ENCODE data around the gene BLCAP.
A peak's percentile ranks its signal among the peaks of the same experiment; 100 is the strongest.

The BLCAP gene

GRCh38 chr20:37529968-37530600, 2.4 kb upstream of the BLCAP start:
- DNase-seq (ENCODE audit: low read depth in 2 of 2) = no peak

DNA sequence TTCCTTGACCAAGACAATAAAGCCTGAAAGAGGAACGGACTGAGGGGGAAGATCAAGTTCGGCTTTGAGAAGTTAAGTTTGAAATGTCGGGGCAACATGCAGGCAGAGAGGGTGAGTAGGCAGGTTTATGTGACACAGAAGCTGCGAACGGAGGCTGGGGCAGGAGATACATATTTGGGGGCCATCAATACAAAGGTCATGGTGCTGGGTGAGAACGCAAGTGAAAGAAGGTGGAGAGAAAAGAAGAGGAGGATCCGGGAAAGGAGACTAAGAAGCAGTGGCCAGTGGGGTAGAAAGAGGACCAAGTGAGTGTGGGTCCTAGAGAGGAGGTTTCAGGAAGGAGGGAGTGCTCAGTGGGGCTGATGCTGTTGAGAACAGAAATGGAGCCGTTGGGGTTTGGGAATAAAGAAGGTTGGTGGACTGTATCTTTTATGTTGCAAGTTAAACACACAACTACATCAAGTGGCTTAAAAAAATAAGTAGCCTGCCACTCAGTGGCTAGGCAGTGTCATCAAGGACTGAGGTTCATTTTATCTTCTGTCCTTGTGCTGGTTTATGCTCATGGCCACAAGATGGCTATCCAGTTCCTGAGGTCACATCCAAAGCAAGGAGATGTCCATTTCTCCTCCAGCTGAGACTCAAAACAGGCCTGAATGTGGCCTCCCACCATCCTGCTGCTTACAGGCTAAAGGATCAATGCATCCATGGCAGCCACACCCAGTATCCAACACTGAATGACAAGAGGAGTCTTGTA, 1.7 kb upstream of the BLCAP start:
- no peak for DNase-seq (ENCODE audit: low read depth in 2 of 2)

DNA sequence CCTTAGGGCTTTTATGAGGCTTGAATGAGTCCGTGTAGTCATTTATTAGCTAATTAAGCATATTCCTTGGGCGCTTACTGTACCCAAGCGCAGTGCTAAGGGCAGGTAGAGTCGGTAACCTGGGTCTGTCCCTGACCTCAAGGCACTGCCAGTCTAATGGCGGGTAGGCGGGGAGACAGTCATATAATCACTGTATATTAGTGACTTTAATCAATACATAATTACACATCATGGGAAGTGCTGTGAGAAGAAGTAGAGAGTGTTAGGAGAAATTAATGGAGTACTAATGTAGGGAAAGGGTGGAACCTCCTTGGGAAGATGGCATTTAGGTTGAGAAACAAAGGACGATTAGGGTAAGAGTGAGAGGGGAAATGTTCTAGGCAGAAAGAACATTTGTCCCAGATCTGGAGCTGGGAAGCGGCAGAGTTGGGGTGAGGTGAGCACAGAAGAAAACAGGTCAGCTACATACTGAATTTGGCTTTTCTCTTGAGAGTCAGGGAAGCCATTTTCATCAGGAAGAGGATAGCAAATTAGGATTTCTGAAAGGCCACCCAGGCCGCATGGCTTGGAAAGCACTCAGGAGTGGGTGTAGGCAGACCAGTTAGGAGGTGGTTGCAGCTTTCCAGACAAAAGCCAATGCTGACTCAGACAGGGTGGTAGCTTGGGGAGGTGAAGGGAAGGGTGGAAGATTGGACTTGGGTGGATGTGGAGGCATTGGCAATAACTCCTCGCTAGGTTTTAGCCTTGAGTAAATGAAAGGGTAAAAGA, 954 bp upstream of the BLCAP start:
- DNase-seq (ENCODE audit: low read depth in 2 of 2) = no peak

DNA sequence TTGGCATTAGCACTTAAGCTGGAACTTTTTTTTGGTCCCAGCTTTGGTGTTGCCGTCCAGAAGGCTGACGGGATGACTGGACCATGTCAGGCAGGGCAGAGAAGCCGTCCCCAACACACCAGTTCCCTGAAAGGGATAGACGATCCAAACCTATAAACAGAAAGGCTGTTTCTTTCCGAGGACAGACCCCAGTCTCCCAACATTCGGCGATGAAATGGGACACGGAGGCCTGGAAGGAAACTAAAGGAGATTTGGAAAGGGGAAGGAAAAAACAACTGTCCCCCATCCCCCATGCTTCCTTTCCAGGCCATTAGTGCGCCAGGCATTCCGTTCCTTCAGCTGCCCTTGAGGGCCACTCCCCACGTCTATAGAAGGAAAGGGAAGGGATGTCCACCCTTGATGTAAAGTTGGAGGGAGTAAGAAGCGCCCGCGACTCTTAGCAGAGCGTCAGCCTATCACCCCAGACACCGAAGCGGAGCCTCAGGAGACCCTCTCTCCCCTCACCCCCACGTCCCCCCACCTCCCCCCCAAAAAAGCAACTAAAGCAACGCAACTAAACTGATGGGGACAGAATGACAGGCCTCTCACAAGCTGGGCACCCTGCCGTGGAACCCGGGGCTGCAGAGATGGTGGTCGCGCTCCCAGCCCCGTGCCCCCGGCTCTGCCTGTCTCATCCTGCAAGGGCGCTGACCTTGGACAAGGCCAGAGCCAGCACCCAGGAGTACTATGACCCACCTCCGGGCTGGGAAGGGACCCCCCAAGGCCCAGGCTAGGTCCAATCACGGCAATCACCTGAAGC, 638 bp downstream of the BLCAP start:
- no peak for DNase-seq (ENCODE audit: low read depth in 2 of 2)

DNA sequence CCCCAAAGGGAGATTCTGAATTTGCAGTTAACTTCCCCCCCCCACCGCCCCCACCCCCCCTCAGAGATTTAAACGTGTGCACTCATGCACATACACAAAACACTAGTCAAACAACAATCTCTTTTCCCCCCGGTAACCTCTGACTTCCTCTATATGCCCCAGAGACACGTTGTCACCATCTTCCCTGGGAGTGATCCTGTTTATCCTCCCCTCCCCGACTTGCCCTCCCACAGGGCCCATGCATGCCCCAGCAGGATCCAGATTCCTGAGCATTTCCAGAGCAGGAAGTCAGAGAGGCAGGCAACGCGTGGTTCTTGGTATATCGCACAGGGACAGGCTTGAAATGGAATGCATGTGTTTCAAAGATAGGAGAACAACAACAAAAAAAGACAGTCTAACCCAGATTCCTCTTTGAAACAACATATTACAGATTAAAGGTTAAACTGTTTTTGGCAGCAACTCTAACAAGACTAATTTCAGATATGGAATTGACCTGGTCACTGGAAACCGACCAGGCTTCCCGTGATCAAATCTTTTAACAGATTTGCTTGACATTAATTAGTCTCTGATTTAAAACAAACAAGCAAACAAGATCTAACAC, 1.3 kb downstream of the BLCAP start:
- DNase-seq (ENCODE audit: low read depth in 2 of 2) = no peak

DNA sequence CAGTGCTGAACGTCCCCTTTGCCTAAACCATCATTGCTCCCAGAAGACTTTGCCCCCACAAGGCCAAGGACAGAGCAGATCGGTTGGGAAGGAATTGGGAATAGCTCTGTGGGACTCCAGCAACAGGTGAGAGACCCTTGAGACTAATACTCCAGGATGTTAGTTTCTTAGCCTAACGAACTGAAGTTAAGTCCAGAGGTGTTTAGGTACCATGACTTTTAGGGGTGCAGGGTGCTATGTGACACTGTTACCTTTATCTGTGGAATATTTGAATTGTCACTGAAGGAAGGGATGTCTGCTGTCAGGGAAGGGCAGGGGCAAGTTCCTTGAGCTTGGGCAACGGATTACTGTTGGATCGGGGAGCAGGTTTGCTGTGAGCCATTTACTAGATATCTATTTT, 1.9 kb downstream of the BLCAP start:
- no peak for DNase-seq (ENCODE audit: low read depth in 2 of 2)

- peak in 1 of 2 donors; percentile 14 for DNase-seq (ENCODE audit: low read depth in 2 of 2)
Measured at GRCh38 chr20:37524859-37525708, 2.6 kb downstream of the BLCAP start.

DNA sequence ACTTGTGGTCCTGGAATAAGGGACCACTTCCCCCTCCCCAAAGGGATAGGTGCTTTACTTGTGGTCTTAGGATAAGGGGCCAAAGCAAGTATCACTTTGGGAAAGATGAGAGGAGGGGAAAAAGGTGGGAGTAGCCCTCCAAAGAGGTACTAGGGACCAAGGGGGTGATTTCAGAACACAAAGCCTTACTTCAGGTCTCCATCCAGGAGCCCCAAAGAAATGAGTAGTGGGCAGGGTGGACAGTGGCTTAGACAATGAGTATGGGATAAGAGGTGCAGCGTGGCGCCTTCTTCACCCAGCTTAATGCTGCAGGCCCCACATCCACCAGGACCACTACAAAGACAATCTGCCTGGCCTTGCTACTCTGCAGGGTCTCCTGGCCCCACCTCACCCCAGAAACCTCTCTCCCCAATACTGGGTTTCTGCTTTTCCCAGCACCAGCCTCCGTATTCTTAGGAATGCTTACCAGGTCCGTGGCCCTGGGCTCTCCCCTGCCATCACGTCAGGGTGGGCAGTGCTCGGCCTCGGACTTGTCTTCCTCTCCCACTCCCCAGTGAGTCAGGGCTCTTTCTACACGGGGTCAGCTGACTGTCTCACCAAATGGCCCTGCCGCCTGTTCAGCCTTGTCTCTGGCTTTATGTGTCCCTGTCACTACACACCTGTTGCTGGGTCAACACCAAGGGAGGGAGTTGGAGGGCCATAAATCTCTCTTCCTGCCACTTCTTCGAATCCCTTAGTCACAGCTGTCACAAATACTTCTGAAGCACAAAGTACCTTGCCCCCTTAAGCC, 3.6 kb downstream of the BLCAP start:
- DNase-seq (ENCODE audit: low read depth in 2 of 2) = no peak

DNA sequence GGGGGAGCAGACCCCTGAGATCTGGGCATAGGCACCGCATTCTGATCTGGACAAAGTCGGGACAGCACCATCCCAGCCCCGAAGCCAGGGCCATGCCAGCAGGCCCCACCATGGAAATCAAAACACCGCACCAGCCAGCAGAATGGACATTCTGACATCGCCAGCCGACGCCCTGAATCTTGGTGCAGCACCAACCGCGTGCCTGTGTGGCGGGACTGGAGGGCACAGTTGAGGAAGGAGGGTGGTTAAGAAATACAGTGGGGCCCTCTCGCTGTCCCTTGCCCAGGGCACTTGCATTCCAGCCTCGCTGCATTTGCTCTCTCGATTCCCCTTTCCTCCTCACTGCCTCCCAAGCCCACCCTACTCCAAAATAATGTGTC, 4.7 kb downstream of the BLCAP start:
- no peak for DNase-seq (ENCODE audit: low read depth in 2 of 2)

GRCh38 chr20:37522260-37523011, 5.2 kb downstream of the BLCAP start:
- no peak for DNase-seq (ENCODE audit: low read depth in 2 of 2)

DNA sequence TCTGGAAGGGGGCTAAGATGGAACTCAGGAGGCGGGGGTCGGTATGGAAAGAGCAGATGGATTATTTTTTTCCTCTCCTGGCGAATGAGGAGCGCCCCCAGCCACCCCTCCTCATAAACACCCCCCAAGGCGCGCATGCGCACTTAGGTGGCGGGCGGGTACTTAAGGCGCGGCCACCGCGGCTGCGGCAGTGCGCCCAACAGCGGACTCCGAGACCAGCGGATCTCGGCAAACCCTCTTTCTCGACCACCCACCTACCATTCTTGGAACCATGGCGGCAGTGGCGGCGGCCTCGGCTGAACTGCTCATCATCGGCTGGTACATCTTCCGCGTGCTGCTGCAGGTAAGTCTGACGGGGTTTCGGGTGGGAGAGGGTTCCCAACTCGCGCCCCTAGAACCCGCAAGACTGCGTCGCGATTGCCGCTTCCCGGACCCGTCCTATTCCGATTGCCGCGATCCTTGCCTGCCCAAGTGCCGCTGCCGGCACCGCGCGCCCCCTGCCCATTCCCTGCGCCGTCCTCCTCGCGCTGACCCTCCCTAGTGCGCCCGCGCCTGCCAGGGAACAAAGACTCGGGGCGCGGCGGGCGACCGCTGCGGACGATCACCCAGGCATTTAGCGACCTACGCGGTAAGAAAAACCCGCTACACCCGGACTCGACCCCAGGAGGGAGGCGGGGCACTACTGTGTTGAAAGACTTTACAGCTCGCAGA, 6.5 kb downstream of the BLCAP start, which contains the start of gene NNAT:
Gene NNAT, plus strand, starts transcription at position 190 of the 711 bp plus-strand sequence. Its CDS starts 82 bp downstream, at position 272.
- no peak for DNase-seq (ENCODE audit: low read depth in 2 of 2)

DNA sequence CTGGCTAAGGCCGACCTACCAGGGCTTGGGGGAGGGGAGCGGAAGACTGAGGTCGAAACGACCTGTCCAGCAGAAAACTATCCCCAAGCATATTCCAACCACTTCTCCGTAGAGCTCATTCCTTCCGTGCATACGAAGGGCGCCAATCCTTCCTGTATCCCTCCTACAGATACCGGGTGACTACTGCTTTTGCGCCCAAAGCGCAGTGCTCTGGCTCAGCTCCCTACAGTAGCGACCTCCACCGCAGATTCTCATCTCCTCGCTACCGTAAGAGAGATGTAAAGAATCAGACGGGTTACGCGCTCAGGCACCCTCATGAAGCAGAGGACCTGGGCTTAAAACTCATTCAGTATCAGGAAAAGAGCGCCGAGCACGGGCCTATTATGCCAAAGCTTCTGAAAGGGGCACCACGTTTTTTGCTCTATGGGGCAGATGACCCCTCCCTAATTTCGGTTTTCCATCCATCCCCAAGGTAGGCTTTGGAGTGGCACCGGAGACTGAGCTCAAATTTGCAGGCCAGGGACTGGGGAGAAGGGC, 7.2 kb downstream of the BLCAP start:
- no peak for DNase-seq (ENCODE audit: low read depth in 2 of 2)

DNA sequence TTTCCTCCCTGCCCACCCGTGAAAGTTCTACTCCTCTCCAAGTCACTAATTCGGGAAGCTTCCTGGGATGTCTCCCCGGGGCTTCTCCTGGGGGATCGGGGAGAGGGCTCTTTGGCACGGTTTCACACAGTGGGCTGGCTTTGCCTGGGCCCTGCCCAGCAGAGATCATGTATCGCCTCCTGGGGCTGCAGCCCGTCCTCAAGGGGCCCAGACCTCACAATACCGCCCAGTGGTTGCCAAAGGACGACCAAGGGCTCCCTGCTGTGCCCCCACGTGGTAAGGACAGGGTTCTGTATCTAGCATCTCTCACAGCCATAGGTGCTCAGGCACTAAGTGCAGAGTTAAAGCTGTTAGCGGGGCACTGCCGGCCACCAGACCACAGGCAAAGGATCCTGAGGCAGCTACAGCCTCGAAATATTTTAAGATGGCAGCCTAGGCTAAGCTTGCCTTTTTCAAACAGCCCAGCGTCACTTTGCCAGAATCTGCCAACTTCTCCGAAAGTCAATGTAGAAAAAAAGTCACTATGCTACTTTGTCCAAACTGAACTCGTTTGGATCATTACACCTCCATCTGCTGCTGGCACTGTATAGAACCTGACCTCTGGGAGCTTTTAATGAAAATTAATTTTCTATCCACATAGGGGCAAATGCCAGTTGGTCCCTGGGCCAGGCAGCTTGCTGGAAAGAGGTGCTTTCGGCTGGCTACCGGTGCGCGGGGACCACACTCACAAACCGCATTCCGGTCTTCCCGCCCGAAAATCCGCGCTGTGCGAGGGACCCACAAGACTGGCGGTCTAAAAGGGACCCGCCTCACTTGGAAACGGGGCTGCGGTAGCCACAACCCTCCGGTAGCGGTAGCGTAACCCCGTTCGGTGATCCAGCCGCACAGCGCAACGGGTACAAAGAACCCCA, 7.9 kb downstream of the BLCAP start:
- DNase-seq (ENCODE audit: low read depth in 2 of 2) = no peak

DNA sequence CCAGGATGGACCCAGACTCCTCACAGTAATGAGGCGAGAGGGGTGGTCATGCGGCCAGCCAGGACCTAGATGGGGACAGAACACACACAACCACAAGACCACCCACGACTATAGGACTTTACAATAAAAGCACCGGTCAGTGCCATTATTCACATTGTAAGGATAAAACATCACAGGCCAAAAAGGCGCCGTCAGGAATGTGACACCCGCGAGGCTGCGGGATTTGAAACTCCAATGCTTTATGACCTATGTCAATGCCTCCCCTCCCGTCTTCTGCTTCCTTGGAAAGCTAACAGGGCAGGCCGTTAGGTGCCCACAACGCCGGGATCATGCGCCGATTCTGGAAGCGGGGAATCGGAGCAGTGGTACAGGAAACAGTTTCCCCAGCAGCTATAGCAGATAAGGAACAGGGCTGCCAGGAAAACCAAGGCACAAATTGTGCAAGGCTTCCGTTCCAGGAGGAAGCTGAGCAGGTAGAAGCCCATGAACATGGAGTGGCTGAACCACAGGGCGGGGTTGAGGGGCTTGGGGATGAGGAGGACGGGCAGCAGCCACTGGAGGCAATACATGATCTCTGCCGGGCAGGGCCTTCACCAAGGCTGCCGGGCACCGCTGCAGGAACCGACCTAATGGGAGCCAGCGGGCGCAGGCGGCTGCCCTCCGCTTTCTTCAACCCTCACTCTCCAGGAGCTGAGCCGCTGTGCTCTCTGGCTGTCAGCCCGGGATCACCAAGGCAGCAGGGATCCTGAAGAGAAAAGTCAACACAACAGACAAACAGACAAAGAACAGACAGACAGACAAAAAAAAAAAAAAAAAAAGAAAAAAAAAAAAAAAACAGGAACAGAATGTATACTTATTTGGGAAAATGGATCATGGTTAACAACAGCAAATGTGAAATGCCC, 8.8 kb downstream of the BLCAP start:
- DNase-seq (ENCODE audit: low read depth in 2 of 2) = no peak

- DNase-seq (ENCODE audit: low read depth in 2 of 2) = no peak
Measured at GRCh38 chr20:37518059-37518458, 9.6 kb downstream of the BLCAP start.
